Neural cell (in vitro differentiated cells): Measurements from ENCODE around the gene ARMC2.

Source experiments
- MXI1 ChIP-seq: fragments of 450-650 bp; conservative IDR thresholded peaks from 2 replicates; pipeline ENCODE4 v1.6.1; 2014; ENCODE audit warnings: antibody characterized with exemption, mild to moderate bottlenecking; ENCODE audit not compliant: poor library complexity, severe bottlenecking
- POLR2AphosphoS5 ChIP-seq: IDR thresholded peaks from 2 replicates; pipeline ENCODE4 v1.6.1; 2012

GRCh38 chr6:108969776-108970175 lies 121.6 kb downstream of the ARMC2 start:
- TF ChIP-seq MXI1, result no peak
- no peak for TF ChIP-seq POLR2AphosphoS5
